Activated CD4-positive, alpha-beta T cell treated with anti-CD3 and anti-CD28 coated beads, Interleukin-2, amount 10 ng/mL, durations not matched to agents 24 days and 14 days (primary cell): ENCODE data around the gene CGNL1. TPM values are rescaled to one million over a fixed set of nuclear protein-coding genes. Genes with fewer than 3 reads are reported as not detected.
A peak's percentile ranks its signal among the peaks of the same experiment; 100 is the strongest.

Experiments
- DNase-seq: peaks from one replicate; pipeline ENCODE4 v3.0.0; 2022
- H3K27ac Mint-ChIP-seq: one replicate; pipeline ENCODE4 v1.8.0; 2022; ENCODE audit warnings: mild to moderate bottlenecking, mixed read lengths
- H3K27me3 Mint-ChIP-seq: one replicate; pipeline ENCODE4 v1.8.0; 2022; ENCODE audit warnings: mixed read lengths
- H3K36me3 Mint-ChIP-seq: one replicate; pipeline ENCODE4 v1.8.0; 2022; ENCODE audit warnings: low read depth, mild to moderate bottlenecking, mixed read lengths
- H3K4me1 Mint-ChIP-seq: one replicate; pipeline ENCODE4 v1.8.0; 2021; ENCODE audit warnings: mixed read lengths
- H3K4me3 Mint-ChIP-seq: one replicate; pipeline ENCODE4 v1.8.0; 2022; ENCODE audit warnings: mild to moderate bottlenecking, moderate library complexity, mixed read lengths
- H3K9me3 Mint-ChIP-seq: one replicate; pipeline ENCODE4 v1.8.0; 2021; ENCODE audit warnings: mixed read lengths
- intact Hi-C: fragments of 100-400 bp; cut with micrococcal nuclease; formaldehyde crosslinking; loops from one replicate; pipeline ENCODE4 v1.15.1; 2023
- total RNA-seq: library from RNA; stranded (reverse); gene quantifications from 2 replicates; pipeline ENCODE4 v1.2.3, GENCODE V29; 2022

CGNL1 gene
- total RNA-seq, 1 donor from 2014 or later, result not detected

DNA sequence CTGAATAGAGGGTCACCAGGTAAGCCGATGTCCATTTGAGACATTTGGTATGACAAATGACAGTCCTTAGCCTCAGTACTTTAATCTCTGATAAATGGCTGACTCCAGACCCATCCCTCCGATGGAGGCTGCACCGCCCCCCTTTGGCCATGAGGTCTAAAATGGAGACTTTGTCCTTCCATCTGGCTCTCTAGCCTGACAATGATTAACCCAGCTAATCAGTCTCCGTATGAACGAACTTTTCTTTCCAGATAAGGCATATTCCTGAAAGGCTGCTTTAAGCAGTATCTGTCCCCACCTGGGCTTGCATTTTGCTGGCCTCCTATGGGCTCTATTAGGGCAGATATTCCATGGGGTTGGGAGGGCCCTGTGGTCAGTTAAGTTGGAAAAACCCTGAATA lies 204.6 kb downstream of the CGNL1 start:
- peaks cover 14% of the 10 kb centered on the region for H3K27me3 Mint-ChIP-seq
- DNase-seq, result no peak
- intact Hi-C loops, result no loop called here
- H3K4me3 Mint-ChIP-seq, result no peak overlapping the region
- peaks cover 14% of the 10 kb centered on the region for H3K9me3 Mint-ChIP-seq
- no peak overlapping the region for H3K27ac Mint-ChIP-seq
- no peaks in the 10 kb centered on the region for H3K4me1 Mint-ChIP-seq
- no peaks in the 10 kb centered on the region for H3K36me3 Mint-ChIP-seq

DNA sequence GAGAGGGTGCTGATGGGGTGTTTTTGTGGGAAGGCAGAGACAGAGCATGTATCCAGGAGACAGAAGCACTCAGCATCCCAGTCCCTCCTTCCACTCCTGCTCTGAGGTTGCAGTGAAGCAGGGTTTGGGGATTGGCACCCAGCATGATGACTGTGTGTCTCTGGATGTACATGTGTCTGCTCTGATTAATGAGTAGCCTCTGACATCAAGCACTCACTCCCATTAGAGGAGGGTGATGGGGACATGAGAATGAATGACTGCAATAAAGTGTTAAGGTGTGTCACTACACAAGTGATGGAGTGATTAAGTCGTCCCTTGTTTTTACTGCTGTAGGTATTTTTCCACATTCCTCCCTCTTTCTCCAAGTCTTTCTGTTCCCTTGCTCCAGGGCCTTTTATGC lies 205.8 kb downstream of the CGNL1 start:
- H3K4me3 Mint-ChIP-seq, result no peak overlapping the region
- DNase-seq, result no peak
- intact Hi-C loops, result no loop called here

DNA sequence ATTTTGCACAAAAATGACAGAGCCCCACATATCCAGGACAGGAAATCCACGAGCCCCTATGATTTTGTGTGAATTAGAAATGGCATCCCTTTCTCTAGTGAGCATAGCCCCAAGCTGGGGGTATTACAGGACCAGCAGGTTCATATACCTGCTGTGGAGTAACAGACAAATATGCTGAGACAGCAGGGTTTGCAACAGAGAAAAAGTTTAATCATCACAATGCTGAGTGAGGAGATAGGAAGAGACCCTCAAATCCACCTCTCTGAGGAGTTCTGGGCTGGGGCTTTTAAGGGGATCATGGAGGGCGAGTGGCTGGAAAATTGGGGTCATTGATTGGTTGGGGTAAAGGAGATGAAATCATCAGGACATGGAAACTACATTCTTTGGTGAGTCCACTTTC lies 207.0 kb downstream of the CGNL1 start:
- H3K27ac Mint-ChIP-seq, result no peak overlapping the region
- H3K36me3 Mint-ChIP-seq, result no peaks in the 10 kb centered on the region
- no peak overlapping the region for H3K4me3 Mint-ChIP-seq
- DNase-seq, result no peak
- peaks cover 14% of the 10 kb centered on the region for H3K9me3 Mint-ChIP-seq
- H3K27me3 Mint-ChIP-seq, result peaks cover 10% of the 10 kb centered on the region
- intact Hi-C loops, result no loop called here
- peaks cover 12% of the 10 kb centered on the region for H3K4me1 Mint-ChIP-seq

More for the DNA sequence above, 205.8 kb downstream of the CGNL1 start:
- peaks cover 14% of the 10 kb centered on the region for H3K9me3 Mint-ChIP-seq
- H3K27me3 Mint-ChIP-seq, result peaks cover 12% of the 10 kb centered on the region
- H3K36me3 Mint-ChIP-seq, result no peaks in the 10 kb centered on the region
- H3K27ac Mint-ChIP-seq, result no peak overlapping the region
- H3K4me1 Mint-ChIP-seq, result peaks cover 4% of the 10 kb centered on the region

DNA sequence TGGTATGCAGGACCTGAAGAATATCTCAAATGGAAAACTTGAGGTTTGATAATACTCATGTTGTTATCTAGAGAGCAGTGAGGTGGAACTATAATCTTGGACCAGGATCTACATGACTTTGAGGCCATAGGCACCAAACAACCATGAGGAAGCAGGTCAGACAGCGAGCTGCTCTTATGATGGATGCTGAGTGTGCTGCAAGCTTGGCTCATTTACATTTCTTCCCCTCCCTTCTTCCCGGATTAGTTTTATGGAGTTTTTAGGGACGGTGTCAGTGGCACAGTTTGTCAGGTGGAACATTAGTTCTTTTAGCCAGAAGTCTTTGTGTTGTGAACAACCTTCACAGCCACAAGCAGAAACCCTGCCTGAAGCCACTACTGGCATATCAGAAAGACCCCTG lies 207.4 kb downstream of the CGNL1 start:
- H3K9me3 Mint-ChIP-seq, result peaks cover 14% of the 10 kb centered on the region
- intact Hi-C loops, result no loop called here
- H3K36me3 Mint-ChIP-seq, result no peaks in the 10 kb centered on the region
- no peak overlapping the region for H3K27ac Mint-ChIP-seq
- H3K4me3 Mint-ChIP-seq, result no peak overlapping the region
- H3K27me3 Mint-ChIP-seq, result peaks cover 9% of the 10 kb centered on the region
- DNase-seq, result no peak
- peaks cover 12% of the 10 kb centered on the region for H3K4me1 Mint-ChIP-seq

DNA sequence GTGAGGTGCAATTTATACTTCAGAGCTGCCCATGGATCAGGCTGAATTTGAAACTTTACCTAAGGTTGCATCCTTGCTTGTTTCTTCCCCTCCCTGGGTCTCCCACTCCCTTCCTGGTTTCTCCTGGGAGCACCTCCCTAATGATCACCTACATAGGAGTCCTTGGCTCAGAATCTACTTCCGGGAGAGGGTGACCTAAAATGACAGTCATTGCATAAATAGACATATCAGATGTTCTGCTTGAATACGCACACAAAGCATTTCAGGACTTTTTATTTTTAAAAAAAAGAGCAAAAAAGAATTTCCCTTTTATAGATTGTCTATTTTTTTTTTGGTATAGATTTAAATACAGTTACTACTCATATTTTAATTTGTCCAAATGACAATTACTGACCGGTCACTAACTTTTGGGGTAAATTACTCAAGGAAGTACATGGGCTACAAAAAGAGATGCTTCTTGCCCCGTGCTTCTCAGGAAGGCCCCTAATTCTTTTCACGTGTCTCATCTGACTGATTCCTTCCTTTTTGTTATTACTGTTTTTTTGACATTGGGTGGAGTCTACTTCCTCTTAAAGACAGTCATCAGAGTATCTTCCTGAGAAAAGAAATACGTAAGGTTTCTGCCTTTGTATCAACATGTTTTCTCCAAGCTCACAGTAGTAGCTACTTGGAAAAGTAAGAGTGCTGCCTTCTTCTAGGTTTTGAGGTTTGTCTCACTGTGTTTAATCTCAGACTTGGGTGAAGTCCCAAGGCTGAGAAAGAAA lies 210.5 kb downstream of the CGNL1 start:
- H3K27me3 Mint-ChIP-seq, result peaks cover 25% of the 10 kb centered on the region
- peaks cover 17% of the 10 kb centered on the region for H3K4me1 Mint-ChIP-seq
- peaks cover 14% of the 10 kb centered on the region for H3K9me3 Mint-ChIP-seq
- peak overlapping the region; percentile 13 for H3K4me3 Mint-ChIP-seq
- no peak overlapping the region for H3K27ac Mint-ChIP-seq
- no peaks in the 10 kb centered on the region for H3K36me3 Mint-ChIP-seq
- DNase-seq, result no peak
- intact Hi-C loops, result no loop called here

DNA sequence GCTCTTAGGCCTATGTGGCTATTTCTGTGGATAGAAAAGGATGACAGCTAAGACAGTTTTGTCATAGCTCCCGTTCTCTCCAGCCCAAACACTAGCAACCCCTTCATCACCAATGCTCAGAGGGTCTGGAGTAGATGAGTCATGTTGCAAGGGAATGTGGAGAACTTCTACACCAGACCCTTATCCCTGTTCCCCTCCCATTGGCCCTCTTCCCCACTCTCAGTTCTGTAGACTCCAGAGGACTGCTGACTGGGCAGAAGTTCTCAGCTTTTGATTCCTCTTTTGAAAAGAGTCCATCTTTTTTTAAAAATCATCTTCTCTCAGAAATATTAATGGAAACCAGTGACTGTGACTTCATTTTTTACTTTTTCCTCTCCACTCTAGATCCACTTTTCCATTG lies 213.0 kb downstream of the CGNL1 start:
- Mint-ChIP-seq H3K27ac (no peak overlapping the region), H3K36me3 (no peaks in the 10 kb centered on the region), H3K9me3 (no peaks in the 10 kb centered on the region), H3K4me3 (no peak overlapping the region), H3K27me3 (peaks cover 38% of the 10 kb centered on the region), H3K4me1 (peaks cover 17% of the 10 kb centered on the region)
- intact Hi-C loops, result no loop called here
- DNase-seq, result no peak

DNA sequence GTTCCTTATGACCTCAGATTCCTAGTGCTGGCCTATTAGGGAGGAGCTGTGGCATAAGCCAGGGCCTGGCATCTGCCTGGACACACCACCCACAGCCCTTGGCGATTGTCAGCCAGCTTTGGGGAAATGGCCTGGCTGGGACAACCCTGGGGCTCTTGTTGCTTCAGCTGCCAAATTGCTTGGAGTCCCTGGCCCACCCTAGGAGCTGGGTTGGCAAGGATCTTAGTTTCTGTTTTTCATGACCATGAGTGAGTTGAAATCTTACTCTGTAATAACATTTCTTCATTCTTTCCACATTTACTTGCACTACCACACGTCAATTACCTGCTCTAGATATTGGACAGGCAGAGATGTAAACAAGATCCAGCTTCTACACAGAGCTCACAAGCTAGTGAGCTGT lies 213.4 kb downstream of the CGNL1 start:
- no peaks in the 10 kb centered on the region for H3K36me3 Mint-ChIP-seq
- no peak overlapping the region for H3K27ac Mint-ChIP-seq
- intact Hi-C loops, result no loop called here
- DNase-seq, result no peak
- H3K9me3 Mint-ChIP-seq, result no peaks in the 10 kb centered on the region
- no peak overlapping the region for H3K4me3 Mint-ChIP-seq
- peaks cover 17% of the 10 kb centered on the region for H3K4me1 Mint-ChIP-seq
- H3K27me3 Mint-ChIP-seq, result peaks cover 40% of the 10 kb centered on the region

DNA sequence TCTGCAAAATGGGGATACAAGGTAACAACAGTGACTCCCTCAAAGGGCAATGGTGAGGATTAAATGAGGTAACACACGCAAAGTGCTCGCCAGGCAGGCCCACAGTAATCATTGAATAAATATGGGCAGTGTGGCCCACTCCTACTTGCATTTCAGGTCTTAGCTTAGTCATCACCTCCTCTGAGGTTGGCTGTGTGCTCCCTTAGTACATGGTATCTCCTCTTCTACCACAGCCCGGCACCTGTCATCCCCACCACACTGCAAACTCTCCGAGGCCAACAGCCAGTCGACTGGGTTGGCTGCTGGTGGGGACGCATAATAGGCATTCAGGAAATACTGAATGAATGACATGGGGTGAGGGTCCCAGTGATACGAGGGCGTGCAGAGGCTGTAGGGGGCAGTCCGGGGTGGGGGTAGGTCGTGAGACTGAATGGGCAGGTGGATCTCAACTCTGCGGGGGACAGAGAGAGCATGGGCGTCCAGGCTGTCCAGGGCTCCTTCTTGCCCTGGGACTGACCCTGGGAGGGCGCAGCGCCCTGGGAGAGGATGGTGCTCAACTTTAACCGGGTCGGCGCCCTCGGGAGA lies 215.0 kb downstream of the CGNL1 start:
- no peak for DNase-seq
- peaks cover 17% of the 10 kb centered on the region for H3K4me1 Mint-ChIP-seq
- peaks cover 45% of the 10 kb centered on the region for H3K27me3 Mint-ChIP-seq
- H3K36me3 Mint-ChIP-seq, result no peaks in the 10 kb centered on the region
- H3K4me3 Mint-ChIP-seq, result peak overlapping the region; percentile 65
- intact Hi-C loops, result no loop called here
- H3K9me3 Mint-ChIP-seq, result no peaks in the 10 kb centered on the region
- H3K27ac Mint-ChIP-seq, result no peak overlapping the region

DNA sequence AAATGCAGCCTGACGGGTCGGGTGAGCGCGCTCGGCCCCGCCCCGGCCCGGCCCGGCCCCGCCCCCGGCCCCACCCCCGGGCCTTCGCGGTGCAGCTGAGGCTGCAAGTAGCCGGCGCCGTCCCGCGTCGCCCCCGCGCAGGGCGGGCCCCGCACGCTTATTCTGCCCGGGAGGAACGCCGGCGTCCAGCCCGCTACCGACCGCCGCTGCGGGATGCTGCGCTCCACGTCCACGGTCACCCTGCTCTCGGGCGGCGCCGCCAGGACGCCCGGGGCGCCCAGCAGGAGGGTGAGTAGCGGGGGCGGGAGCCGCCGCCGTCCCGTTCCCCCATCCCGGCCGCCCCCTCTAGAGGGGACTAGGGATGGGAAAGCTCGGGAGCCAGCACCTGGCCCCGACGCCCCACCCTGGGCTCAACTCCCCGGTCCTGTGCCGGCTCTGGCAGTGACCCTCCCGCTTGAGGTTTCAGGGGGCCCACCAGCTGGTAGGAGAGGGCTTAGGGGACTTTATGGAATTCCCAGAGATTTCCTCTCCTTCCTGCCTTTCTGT lies 215.6 kb downstream of the CGNL1 start, which contains the start of gene MYZAP:
Gene MYZAP (plus strand): TSS at position 83 of the 546 bp plus-strand sequence. CDS start 131 bp downstream, at position 214.
- H3K4me1 Mint-ChIP-seq, result peaks cover 15% of the 10 kb centered on the region
- H3K36me3 Mint-ChIP-seq, result no peaks in the 10 kb centered on the region
- peaks cover 45% of the 10 kb centered on the region for H3K27me3 Mint-ChIP-seq
- peak within 1 kb of the TSS; percentile 65 for H3K4me3 Mint-ChIP-seq
- DNase-seq, result peak; percentile 78
- intact Hi-C loops, result no loop called here
- no peak within 1 kb of the TSS for H3K27ac Mint-ChIP-seq
- no peaks in the 10 kb centered on the region for H3K9me3 Mint-ChIP-seq

DNA sequence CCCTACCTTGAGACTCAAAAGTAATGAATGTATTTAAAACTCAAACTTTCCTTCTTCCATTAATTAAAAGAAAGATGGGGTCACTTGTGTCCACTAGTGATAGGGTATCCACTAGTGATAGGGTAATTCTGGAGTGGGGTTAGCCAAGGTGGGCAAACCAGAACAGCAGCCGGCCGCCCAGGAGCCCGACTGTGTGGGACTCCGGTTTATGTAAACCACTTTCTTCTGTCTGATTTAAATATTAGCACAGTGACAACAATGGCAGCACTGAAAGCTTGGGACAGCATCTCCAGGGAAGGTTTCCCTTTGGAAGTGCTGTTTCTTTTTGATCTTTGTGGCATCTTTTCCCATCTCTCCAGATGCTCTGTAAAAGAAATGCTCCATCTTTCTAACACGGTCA lies 216.1 kb downstream of the CGNL1 start:
- DNase-seq, result no peak
- Mint-ChIP-seq H3K4me1 (peaks cover 10% of the 10 kb centered on the region), H3K9me3 (no peaks in the 10 kb centered on the region), H3K36me3 (no peaks in the 10 kb centered on the region), H3K4me3 (no peak overlapping the region), H3K27me3 (peaks cover 45% of the 10 kb centered on the region), H3K27ac (no peak overlapping the region)
- intact Hi-C loops, result no loop called here

DNA sequence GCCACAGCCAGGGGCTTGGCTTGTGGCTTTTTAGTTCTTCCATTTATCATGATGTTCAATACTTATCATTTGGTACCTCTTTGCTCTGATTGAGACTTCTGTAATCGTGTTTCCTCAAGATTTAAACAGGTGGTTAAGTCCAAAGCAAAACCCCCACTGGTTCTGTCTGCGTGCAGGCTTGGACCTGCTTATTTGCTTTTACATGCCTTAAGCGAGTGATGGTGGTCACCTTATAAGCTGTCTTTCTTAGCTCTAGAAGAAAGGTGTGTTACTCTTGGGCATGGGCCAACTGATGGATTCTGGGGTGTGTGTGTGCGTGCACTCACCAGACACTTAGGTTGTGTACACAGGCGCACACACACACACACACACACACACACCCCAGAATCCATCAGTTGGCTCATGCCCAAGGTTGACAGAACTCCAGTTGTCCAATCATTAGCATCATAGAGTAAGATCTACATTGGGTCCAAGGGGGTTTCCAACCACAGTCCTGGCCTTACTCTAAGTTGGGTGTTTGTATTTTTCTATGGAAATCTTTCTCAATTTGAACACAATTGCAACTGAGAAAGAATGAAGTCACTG lies 216.6 kb downstream of the CGNL1 start:
- Mint-ChIP-seq H3K4me3 (no peak overlapping the region), H3K27me3 (peaks cover 45% of the 10 kb centered on the region), H3K36me3 (no peaks in the 10 kb centered on the region), H3K9me3 (no peaks in the 10 kb centered on the region), H3K27ac (no peak overlapping the region), H3K4me1 (peaks cover 5% of the 10 kb centered on the region)
- intact Hi-C loops, result no loop called here
- DNase-seq, result no peak

DNA sequence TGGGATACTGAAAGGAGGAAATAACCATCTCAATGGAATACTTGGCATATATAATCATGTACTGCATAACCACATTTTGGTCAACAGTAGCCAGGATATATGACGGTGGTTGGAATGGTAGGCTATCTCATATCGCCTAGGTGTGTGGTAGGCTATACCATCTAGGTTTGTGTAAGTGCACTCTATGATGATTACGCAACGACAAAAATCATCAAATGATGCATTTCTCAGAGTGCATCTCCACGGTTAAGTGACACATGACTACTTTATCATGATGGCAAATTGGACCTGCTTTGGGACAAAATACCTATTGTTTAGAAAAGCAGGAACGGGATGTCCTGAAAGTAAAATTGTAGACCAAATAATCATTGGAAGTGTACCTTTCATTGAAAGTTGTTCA lies 218.2 kb downstream of the CGNL1 start:
- peaks cover 42% of the 10 kb centered on the region for H3K27me3 Mint-ChIP-seq
- no peaks in the 10 kb centered on the region for H3K36me3 Mint-ChIP-seq
- H3K27ac Mint-ChIP-seq, result no peak overlapping the region
- H3K4me1 Mint-ChIP-seq, result peaks cover 5% of the 10 kb centered on the region
- no peaks in the 10 kb centered on the region for H3K9me3 Mint-ChIP-seq
- intact Hi-C loops, result no loop called here
- DNase-seq, result no peak
- H3K4me3 Mint-ChIP-seq, result no peak overlapping the region

DNA sequence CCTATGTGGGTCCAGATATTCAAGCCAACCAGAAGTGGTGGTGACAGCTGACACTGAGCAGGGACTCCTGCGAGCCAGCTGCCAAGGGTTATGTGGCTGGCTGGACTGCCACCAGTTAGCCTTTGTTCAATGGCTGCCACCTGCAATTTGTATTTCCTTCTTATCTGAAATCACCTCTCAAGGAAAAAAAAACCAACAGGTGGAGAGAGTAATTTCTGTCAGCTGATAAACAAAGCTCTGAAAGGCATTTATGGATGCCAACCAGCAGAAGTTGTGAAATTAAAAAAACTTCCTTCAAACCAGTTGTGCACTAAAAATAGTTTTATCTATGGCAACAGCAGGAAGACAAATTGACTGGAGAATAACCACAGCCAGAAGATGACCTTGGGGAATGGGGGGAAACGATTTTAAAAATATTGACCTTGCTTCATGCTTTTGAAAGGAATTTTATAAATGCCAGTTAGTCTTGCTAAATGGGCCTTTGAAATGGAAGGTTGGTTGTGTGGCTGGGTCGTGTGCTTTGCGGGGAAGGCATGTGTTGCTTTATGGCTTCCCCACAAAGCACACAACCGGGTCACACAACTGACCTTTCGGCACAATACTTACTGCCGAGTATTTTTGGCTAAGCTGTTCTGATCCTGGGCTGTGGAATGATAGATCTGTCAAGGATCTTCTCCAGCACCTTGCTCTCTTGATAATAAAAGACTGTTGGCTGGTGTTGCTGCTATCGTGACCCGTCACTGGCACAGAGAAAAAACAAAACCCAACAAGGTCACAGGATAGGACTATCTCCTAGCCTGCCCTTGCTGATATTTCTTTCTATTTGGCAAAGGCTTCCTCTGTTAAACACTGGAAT lies 218.9 kb downstream of the CGNL1 start:
- Mint-ChIP-seq H3K27me3 (peaks cover 36% of the 10 kb centered on the region), H3K4me3 (no peak overlapping the region), H3K9me3 (no peaks in the 10 kb centered on the region), H3K27ac (no peak overlapping the region), H3K4me1 (peaks cover 5% of the 10 kb centered on the region), H3K36me3 (no peaks in the 10 kb centered on the region)
- intact Hi-C loops, result no loop called here
- no peak for DNase-seq
